GM12878 (cell line): Measurements from ENCODE around the gene CIAPIN1. TPM values are rescaled to one million over a fixed set of nuclear protein-coding genes. Genes with fewer than 3 reads are reported as not detected.

Experiments used
- ATAC-seq: fragments of 200-7000 bp; cut with Tn5 transposase; 3 replicates; pipeline ENCODE4 v1.9.1; 2020; ENCODE audit warnings: mild to moderate bottlenecking, moderate library complexity
- BruUV-seq: library from RNA; stranded (reverse); fragments of 400-500 nt; replicated peaks from 2 replicates; lab custom pipeline; 2021; lab: Mats Ljungman, UMichigan
- CTCF ChIA-PET: fragments of 300-600 bp; sonication (Branson Sonifier 250); formaldehyde crosslinking; extraction: SDS; loops from one replicate; lab custom pipeline; 2021; ENCODE audit warnings: inconsistent platforms; lab: Yijun Ruan, JAX
- POLR2A ChIA-PET: fragments of 350-600 bp; formaldehyde crosslinking; extraction: SDS; loops from one replicate; lab custom pipeline; 2021; ENCODE audit warnings: inconsistent platforms; lab: Charles Lee
- RAD21 ChIA-PET: fragments of 300-600 bp; sonication (Branson Sonifier 250); formaldehyde crosslinking; loops from one replicate; lab custom pipeline; 2023; ENCODE audit warnings: antibody characterized with exemption; ENCODE audit not compliant: unreplicated experiment; lab: Charles Lee
- SMC1A ChIA-PET: fragments of 300-600 bp; sonication (Branson Sonifier 250); formaldehyde crosslinking; loops from one replicate; lab custom pipeline; 2023; ENCODE audit not compliant: unreplicated experiment, uncharacterized antibody; lab: Charles Lee
- DNase-seq: peaks from one replicate; pipeline ENCODE4 v3.0.0-alpha.2; 2011; ENCODE audit warnings: low read depth, low spot score
- FAIRE-seq: peaks from 3 replicates; lab custom pipeline; 2011; peaks lifted over from hg19 to GRCh38; lab: Jason Lieb, UNC
- H2AFZ ChIP-seq: 2 replicates; pipeline ENCODE4 v1.6.0; 2011; ENCODE audit warnings: low read depth, low read length, control low read depth; ENCODE audit not compliant: control insufficient read depth
- H3K27ac ChIP-seq: 2 replicates; pipeline ENCODE4 v1.5.1; 2011; ENCODE audit warnings: control low read depth; ENCODE audit not compliant: control insufficient read depth, insufficient read depth
- H3K27me3 ChIP-seq, 2 experiments: replicated peaks in 1 of 2; 2 replicates each; pipeline versions ENCODE4 v1.6.0 to v1.6.1; 2011; ENCODE audit warnings: low read length in 1 of 2; ENCODE audit not compliant: control insufficient read depth in 2 of 2, insufficient read depth in 2 of 2
- H3K36me3 ChIP-seq, 2 experiments: 2 replicates each; pipeline ENCODE4 v1.5.1; 2011; ENCODE audit warnings: low read length in 1 of 2; ENCODE audit not compliant: control insufficient read depth in 2 of 2, insufficient read depth in 2 of 2
- H3K4me1 ChIP-seq: 2 replicates; pipeline ENCODE4 v1.6.1; 2011; ENCODE audit warnings: mild to moderate bottlenecking, low read length, moderate library complexity, mixed read lengths; ENCODE audit not compliant: control insufficient read depth, insufficient read depth
- H3K4me2 ChIP-seq: 2 replicates; pipeline ENCODE4 v1.6.0; 2011; ENCODE audit warnings: control low read depth; ENCODE audit not compliant: control insufficient read depth, insufficient read depth
- H3K4me3 ChIP-seq: fragments of 200-600 bp; sonication (generic); 2 replicates; pipeline ENCODE4 v1.5.1; 2016
- H3K79me2 ChIP-seq: 2 replicates; pipeline ENCODE4 v1.6.0; 2011; ENCODE audit warnings: low read length; ENCODE audit not compliant: control insufficient read depth, insufficient read depth
- H3K9ac ChIP-seq: 2 replicates; pipeline ENCODE4 v1.8.0; 2011; ENCODE audit warnings: low read length, control low read depth, mixed read lengths; ENCODE audit not compliant: control insufficient read depth, insufficient read depth
- H3K9me3 ChIP-seq: replicated peaks from 3 replicates; pipeline ENCODE4 v1.5.1; 2011; ENCODE audit warnings: mild to moderate bottlenecking, low read length; ENCODE audit not compliant: control insufficient read depth, insufficient read depth
- H4K20me1 ChIP-seq: 2 replicates; pipeline ENCODE4 v1.6.0; 2011; ENCODE audit not compliant: control insufficient read depth, insufficient read depth
- EED ChIP-seq: sonication (generic); IDR thresholded peaks from 2 replicates; pipeline ENCODE4 v1.6.1; 2016; ENCODE audit warnings: antibody characterized with exemption, low read depth
- RAD21 ChIP-seq: IDR thresholded peaks from 2 replicates; pipeline ENCODE4 v1.6.1; 2011; ENCODE audit warnings: mild to moderate bottlenecking, low read depth, low read length, moderate library complexity; ENCODE audit not compliant: insufficient read depth
- WGBS: methylation state at CpG from one replicate; pipeline ENCODE4 v1.1.6; 2016; ENCODE audit warnings: low lambda C conversion rate; ENCODE audit not compliant: insufficient replicate concordance, insufficient coverage; ENCODE audit errors: missing lambda C conversion rate; 5-methylcytosine and 5-hydroxymethylcytosine counted together
- in situ Hi-C: fragments of 300-500 bp; cut with MboI; formaldehyde crosslinking; loops from 9 replicates; pipeline ENCODE4 v1.14.3; 2018; ENCODE audit warnings: mixed read lengths
- intact Hi-C: fragments of 100-400 bp; cut with micrococcal nuclease; formaldehyde crosslinking; loops from one replicate; pipeline ENCODE4 v1.14.2; 2022; ENCODE audit not compliant: unreplicated experiment
- polyA plus RNA-seq, 11 experiments: library from polyadenylated mRNA; depleted of rRNA in 4 of 11; unstranded in 6 of 11; stranded (reverse) in 5 of 11; fragments of >200 nt; fragmentation: Nextera tagmentation in 4 of 11; fragmentation: Illumina TruSeq in 1 of 11; extraction: Ambion mirVana in 4 of 11; extraction: Trizol in 1 of 11; gene quantifications; 1 replicate in 1 of 11; 2 replicates in 10 of 11; pipeline versions ENCODE4 v1.2.1 to v1.2.3, GENCODE V29; 2011 to 2016; ENCODE audit warnings: inconsistent platforms in 2 of 11, missing spikeins in 2 of 11, low read depth in 1 of 11
- total RNA-seq, 4 experiments: library from RNA; depleted of rRNA in 3 of 4; stranded (reverse); fragments of >200 nt in 3 of 4; fragmentation: Illumina TruSeq in 1 of 4; extraction: Trizol in 1 of 4; gene quantifications; 2 replicates each; pipeline versions ENCODE4 v1.2.1 to v1.2.3, GENCODE V29; 2013 to 2021
- TF ChIP-seq, protein P1 (sequence below): fragments of 450-650 bp; IDR thresholded peaks from 2 replicates; pipeline ENCODE4 v1.6.1; 2016; ENCODE audit warnings: mild to moderate bottlenecking
- TF ChIP-seq, protein P2 (sequence below), 3 experiments: IDR thresholded peaks in 2 of 3; conservative IDR thresholded peaks in 1 of 3; 2 replicates each; pipeline ENCODE4 v1.5.1; 2011; ENCODE audit warnings: low read depth in 3 of 3, low read length in 3 of 3, mild to moderate bottlenecking in 3 of 3, control low read depth in 2 of 3, moderate library complexity in 2 of 3, inconsistent platforms in 1 of 3, mixed read lengths in 1 of 3; ENCODE audit not compliant: control insufficient read depth in 2 of 3, insufficient read depth in 1 of 3; ENCODE audit errors: extremely low read depth in 1 of 3

CIAPIN1 gene
- total and polyA plus RNA-seq, 10 of the 15 experiments (the other 5 are each of a cell fraction or from before 2014, with no cell fraction given), result 46.2 to 150 (median 54.3) TPM

DNA sequence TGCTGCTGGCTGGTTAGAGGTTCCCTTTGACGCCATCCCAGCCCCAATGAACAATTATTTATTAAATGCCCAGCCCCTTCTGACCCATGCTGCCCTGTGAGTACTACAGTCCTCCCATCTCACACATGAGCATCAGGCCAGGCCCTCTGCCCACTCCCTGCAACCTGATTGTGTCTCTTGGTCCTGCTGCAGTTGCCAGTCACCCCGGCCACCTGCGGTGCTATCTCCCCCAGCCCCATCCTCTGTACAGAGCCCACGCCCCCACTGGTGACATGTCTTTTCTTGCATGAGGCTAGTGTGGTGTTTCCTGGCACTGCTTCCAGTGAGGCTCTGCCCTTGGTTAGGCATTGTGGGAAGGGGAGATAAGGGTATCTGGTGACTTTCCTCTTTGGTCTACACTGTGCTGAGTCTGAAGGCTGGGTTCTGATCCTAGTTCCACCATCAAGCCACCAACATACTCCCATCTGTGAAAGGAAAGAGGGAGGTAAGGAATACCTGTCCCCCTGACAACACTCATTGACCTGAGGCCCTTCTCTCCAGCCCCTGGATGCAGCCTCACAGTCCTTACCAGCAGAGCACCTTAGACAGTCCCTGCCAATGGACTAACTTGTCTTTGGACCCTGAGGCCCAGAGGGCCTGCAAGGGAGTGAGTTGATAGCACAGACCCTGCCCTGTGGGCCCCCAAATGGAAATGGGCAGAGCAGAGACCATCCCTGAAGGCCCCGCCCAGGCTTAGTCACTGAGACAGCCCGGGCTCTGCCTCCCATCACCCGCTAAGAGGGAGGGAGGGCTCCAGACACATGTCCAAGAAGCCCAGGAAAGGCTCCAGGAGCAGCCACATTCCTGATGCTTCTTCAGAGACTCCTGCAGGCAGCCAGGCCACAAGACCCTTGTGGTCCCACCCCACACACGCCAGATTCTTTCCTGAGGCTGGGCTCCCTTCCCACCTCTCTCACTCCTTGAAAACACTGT is 63.6 kb downstream of the CIAPIN1 start (continued):
- TF ChIP-seq, protein P1, sequence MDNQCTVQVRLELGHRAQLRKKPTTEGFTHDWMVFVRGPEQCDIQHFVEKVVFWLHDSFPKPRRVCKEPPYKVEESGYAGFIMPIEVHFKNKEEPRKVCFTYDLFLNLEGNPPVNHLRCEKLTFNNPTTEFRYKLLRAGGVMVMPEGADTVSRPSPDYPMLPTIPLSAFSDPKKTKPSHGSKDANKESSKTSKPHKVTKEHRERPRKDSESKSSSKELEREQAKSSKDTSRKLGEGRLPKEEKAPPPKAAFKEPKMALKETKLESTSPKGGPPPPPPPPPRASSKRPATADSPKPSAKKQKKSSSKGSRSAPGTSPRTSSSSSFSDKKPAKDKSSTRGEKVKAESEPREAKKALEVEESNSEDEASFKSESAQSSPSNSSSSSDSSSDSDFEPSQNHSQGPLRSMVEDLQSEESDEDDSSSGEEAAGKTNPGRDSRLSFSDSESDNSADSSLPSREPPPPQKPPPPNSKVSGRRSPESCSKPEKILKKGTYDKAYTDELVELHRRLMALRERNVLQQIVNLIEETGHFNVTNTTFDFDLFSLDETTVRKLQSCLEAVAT, result no peak

DNA sequence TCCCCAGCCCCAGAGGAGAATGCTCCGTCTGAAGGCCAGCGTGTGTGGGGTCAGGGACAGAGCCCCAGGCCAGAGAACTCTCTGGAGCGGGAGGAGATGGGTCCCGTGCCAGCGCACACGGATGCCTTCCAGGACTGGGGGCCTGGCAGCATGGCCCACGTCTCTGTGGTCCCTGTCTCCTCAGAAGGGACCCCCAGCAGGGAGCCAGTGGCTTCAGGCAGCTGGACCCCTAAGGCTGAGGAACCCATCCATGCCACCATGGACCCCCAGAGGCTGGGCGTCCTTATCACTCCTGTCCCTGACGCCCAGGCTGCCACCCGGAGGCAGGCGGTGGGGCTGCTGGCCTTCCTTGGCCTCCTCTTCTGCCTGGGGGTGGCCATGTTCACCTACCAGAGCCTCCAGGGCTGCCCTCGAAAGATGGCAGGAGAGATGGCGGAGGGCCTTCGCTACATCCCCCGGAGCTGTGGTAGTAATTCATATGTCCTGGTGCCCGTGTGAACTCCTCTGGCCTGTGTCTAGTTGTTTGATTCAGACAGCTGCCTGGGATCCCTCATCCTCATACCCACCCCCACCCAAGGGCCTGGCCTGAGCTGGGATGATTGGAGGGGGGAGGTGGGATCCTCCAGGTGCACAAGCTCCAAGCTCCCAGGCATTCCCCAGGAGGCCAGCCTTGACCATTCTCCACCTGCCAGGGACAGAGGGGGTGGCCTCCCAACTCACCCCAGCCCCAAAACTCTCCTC is 64.5 kb downstream of the CIAPIN1 start:
- Histone ChIP-seq H3K27me3 (no peaks in the 10 kb centered on the region), H3K36me3 (no peaks in the 10 kb centered on the region), H4K20me1 (no peaks in the 10 kb centered on the region), H3K79me2 (no peaks in the 10 kb centered on the region), H3K27ac (no peak overlapping the region)
- in situ Hi-C loops, result no loop called here
- TF ChIP-seq EED, result no peak
- 0 out of 2 replicates have a peak, but pooled peaks have one; percentile 7 for TF ChIP-seq RAD21
- TF ChIP-seq, protein P2, sequence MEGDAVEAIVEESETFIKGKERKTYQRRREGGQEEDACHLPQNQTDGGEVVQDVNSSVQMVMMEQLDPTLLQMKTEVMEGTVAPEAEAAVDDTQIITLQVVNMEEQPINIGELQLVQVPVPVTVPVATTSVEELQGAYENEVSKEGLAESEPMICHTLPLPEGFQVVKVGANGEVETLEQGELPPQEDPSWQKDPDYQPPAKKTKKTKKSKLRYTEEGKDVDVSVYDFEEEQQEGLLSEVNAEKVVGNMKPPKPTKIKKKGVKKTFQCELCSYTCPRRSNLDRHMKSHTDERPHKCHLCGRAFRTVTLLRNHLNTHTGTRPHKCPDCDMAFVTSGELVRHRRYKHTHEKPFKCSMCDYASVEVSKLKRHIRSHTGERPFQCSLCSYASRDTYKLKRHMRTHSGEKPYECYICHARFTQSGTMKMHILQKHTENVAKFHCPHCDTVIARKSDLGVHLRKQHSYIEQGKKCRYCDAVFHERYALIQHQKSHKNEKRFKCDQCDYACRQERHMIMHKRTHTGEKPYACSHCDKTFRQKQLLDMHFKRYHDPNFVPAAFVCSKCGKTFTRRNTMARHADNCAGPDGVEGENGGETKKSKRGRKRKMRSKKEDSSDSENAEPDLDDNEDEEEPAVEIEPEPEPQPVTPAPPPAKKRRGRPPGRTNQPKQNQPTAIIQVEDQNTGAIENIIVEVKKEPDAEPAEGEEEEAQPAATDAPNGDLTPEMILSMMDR (IDR thresholded peaks at IDR 0.05 in 2 of 3, conservative IDR thresholded peaks at IDR 0.05 in 1 of 3; ENCODE audit: control insufficient read depth in 2 of 3, extremely low read depth in 1 of 3, insufficient read depth in 1 of 3, low read depth in 3 of 3, low read length in 3 of 3), result 0 out of 6 replicates have a peak, but pooled peaks of 1 of the 3 experiments have one; percentile 5
- TF ChIP-seq, all 136 proteins: peak for 2
- H3K4me3 ChIP-seq, result no peak overlapping the region
- 88% methylated on average over 16 of the region's 16 CpGs for whole genome bisulfite sequencing
- RAD21 ChIA-PET, result interaction anchor here (2.4 kb wide), 1 partner anchor 31 kb away, joined by 15 read pairs; no protein-coding TSS in a partner anchor
- no TSS peak for BruUV-seq
- no peaks in the 10 kb centered on the region for H3K9me3 ChIP-seq
- SMC1A ChIA-PET, result no interaction called here
- CTCF ChIA-PET, result no interaction called here
- ATAC-seq, result no peak
- no peak for FAIRE-seq
- no peak overlapping the region for H3K9ac ChIP-seq
- peaks cover 61% of the 10 kb centered on the region for H3K4me1 ChIP-seq
- POLR2A ChIA-PET, result no interaction called here
- H3K4me2 ChIP-seq, result no peak overlapping the region
- no peak overlapping the region for H2AFZ ChIP-seq
- intact Hi-C loops, result no loop called here
- no peak for DNase-seq
